HEK293T (cell line): ENCODE results near the gene OR13C3.

Experiments
- ELF4 ChIP-seq: fragments of 450-650 bp; IDR thresholded peaks from 2 replicates; pipeline ENCODE4 v1.6.1; 2017; ENCODE audit warnings: antibody characterized with exemption
- HDGF ChIP-seq: fragments of 450-650 bp; IDR thresholded peaks from 2 replicates; pipeline ENCODE4 v1.6.1; 2017; ENCODE audit warnings: antibody characterized with exemption, borderline replicate concordance
- SUZ12 ChIP-seq: fragments of 450-650 bp; IDR thresholded peaks from 2 replicates; pipeline ENCODE4 v1.6.1; 2016; ENCODE audit warnings: mild to moderate bottlenecking

GRCh38 chr9:104539275-104539674, 2.6 kb upstream of the OR13C3 start:
- no peak for TF ChIP-seq HDGF
- TF ChIP-seq SUZ12: no peak
- no peak for TF ChIP-seq ELF4
